ENCODE data around the gene ZNF710. TPM values are rescaled to one million over a fixed set of nuclear protein-coding genes. Genes with fewer than 3 reads are reported as not detected.

The ZNF710 gene
- total RNA-seq, 1 experiment from 2014 or later = 10.0 TPM

- Histone ChIP-seq H3K27me3 (ENCODE audit: insufficient read depth, low read length) (no peaks in the 10 kb centered on the region), H3K9me2 (ENCODE audit: insufficient read depth) (no peaks in the 10 kb centered on the region), H3K79me2 (ENCODE audit: insufficient read depth, low read length) (no peaks in the 10 kb centered on the region), H3K36me3 (ENCODE audit: control insufficient read depth in 1 of 2, insufficient read depth in 2 of 2, low read length in 2 of 2) (peaks cover 0 to 6% of the 10 kb centered on the region in 2 experiments; a peak in 1 of 4 replicates), H3K9ac (ENCODE audit: low read length) (no peak overlapping the region), H3K27ac (ENCODE audit: low read depth, low read length) (no peak overlapping the region), H3K4me3 (replicated peaks in 1 of 2; ENCODE audit: low read depth in 1 of 2, low read length in 2 of 2) (no peak overlapping the region), H3K4me1 (ENCODE audit: control insufficient read depth in 1 of 2, insufficient read depth in 2 of 2, low read length in 2 of 2) (peaks cover 0 to 13% of the 10 kb centered on the region in 2 experiments; a peak in 2 of 4 replicates), H2AFZ (ENCODE audit: low read depth, low read length, poor library complexity, severe bottlenecking) (no peak overlapping the region), H3K4me2 (ENCODE audit: low read length) (no peak overlapping the region), H4K20me1 (ENCODE audit: insufficient read depth) (no peaks in the 10 kb centered on the region), H3K9me3 (ENCODE audit: control insufficient read depth in 1 of 2, insufficient read depth in 1 of 2, low read depth in 1 of 2, low read length in 2 of 2) (no peaks in the 10 kb centered on the region)
- no TSS peak for BruUV-seq (replicated peaks)
- ATAC-seq (peak; percentile 80), DNase-seq (ENCODE audit: low read depth, low spot score) (no peak)
- RAD21 ChIA-PET (ENCODE audit: low non-redundant PET in 1 of 2, low total read pairs in 2 of 2, uncharacterized antibody in 2 of 2, unreplicated experiment in 2 of 2) = interaction anchor here (0.6 to 1.5 kb wide), 8 partner anchors 16 to 413 kb away, joined by 3 to 5 read pairs (median 3); no protein-coding TSS in a partner anchor
- TF ChIP-seq FOSL1 (IDR thresholded peaks at IDR 0.05; ENCODE audit: low read depth) (no peak), ELF1 (IDR thresholded peaks at IDR 0.05; ENCODE audit: borderline replicate concordance, low read depth) (no peak), CTCF (IDR thresholded peaks at IDR 0.05 in 2 of 3, conservative IDR thresholded peaks at IDR 0.05 in 1 of 3; ENCODE audit: borderline replicate concordance in 1 of 3, insufficient read depth in 1 of 3, low read depth in 2 of 3, low read length in 2 of 3) (peak; percentile 21 to 60 (median 28); a peak in 2 of 6 replicates), YY1 (IDR thresholded peaks at IDR 0.05; ENCODE audit: extremely low read depth, insufficient replicate concordance, low read depth, low read length) (peak; percentile 15)
- POLR2A ChIA-PET = no interaction called here
- CTCF ChIA-PET = interaction anchor here (0.7 to 4.3 kb wide), 17 partner anchors 11 to 440 kb away, joined by 3 to 35 read pairs (median 5); partner anchors contain the start of genes GDPGP1 and IDH2
- intact Hi-C loops (cut with micrococcal nuclease) = loop anchor here (1.0 to 5.0 kb wide), 2 partner anchors 175 to 347 kb away; partner anchors contain the start of gene ARPIN
Measured at GRCh38 chr15:90087454-90088154, 86.5 kb downstream of the ZNF710 start.
